Choroid plexus epithelial cell (primary cell): Measurements from ENCODE around the gene ALKBH5.

ENCODE experiments used
- DNase-seq: peaks from one replicate; pipeline ENCODE4 v3.0.0-alpha.2; 2010; ENCODE audit warnings: low read depth
- H3K4me3 ChIP-seq: 2 replicates; pipeline ENCODE4 v1.5.1; 2011; ENCODE audit warnings: low read depth, mild to moderate bottlenecking, control low read depth, low read length, moderate library complexity
- CTCF ChIP-seq: conservative IDR thresholded peaks from 2 replicates; pipeline ENCODE4 v1.5.1; 2011; ENCODE audit warnings: low read depth, mild to moderate bottlenecking, control low read depth, inconsistent platforms, low read length, moderate library complexity

The ALKBH5 gene

GRCh38 chr17:18240449-18240848, 56.8 kb downstream of the ALKBH5 start:
- H3K4me3 ChIP-seq: no peak overlapping the region

GRCh38 chr17:18241229-18241871, 57.7 kb downstream of the ALKBH5 start:
- no peak for DNase-seq
- no peak overlapping the region for H3K4me3 ChIP-seq
- no peak for TF ChIP-seq CTCF

More at GRCh38 chr17:18240449-18240848, 56.8 kb downstream of the ALKBH5 start:
- no peak for DNase-seq
- no peak for TF ChIP-seq CTCF

- H3K4me3 ChIP-seq: no peak overlapping the region
- DNase-seq: no peak
- TF ChIP-seq CTCF: no peak
These were observed 61.6 kb downstream of the ALKBH5 start for GRCh38 chr17:18245038-18245776.

GRCh38 chr17:18246109-18246725, 62.6 kb downstream of the ALKBH5 start:
- no peak for TF ChIP-seq CTCF
- no peak overlapping the region for H3K4me3 ChIP-seq
- DNase-seq: no peak

GRCh38 chr17:18246880-18247612, 63.4 kb downstream of the ALKBH5 start:
- peak; percentile 48 for DNase-seq
- TF ChIP-seq CTCF: no peak
- no peak overlapping the region for H3K4me3 ChIP-seq

- H3K4me3 ChIP-seq: no peak overlapping the region
- no peak for DNase-seq
- TF ChIP-seq CTCF: no peak
These were observed 64.0 kb downstream of the ALKBH5 start for GRCh38 chr17:18247613-18248001.
